DMS53 (cell line): ENCODE data around the gene LRPPRC.
A peak's percentile ranks its signal among the peaks of the same experiment; 100 is the strongest.

Experiments used
- DNase-seq: peaks from one replicate; lab custom pipeline; 2025; lab: John Stamatoyannopoulos, UW

Gene LRPPRC

DNA sequence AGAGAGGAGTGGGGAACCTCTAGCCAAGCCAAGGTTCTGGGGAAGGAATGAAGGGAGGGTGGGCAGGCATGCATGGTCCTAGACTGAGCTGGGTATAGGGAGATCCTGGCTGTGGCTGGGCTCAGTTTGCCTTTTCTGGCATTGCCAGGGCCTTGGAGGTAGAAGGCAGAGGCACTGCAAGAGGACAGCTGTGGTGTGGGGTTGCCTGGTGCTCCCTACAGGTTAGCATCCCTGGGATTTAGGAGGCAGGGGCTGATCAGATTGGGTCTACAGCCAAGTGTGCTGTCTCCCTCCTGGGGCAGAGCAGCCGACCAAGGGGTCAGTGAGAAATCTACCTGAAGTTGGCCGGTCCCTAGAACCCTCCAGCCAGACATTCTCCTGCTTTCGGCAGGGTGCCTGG is 141.1 kb downstream of the LRPPRC start:
- no peak for DNase-seq

- no peak for DNase-seq
These were observed 142.4 kb downstream of the LRPPRC start for GRCh38 chr2:43853141-43854081.

DNA sequence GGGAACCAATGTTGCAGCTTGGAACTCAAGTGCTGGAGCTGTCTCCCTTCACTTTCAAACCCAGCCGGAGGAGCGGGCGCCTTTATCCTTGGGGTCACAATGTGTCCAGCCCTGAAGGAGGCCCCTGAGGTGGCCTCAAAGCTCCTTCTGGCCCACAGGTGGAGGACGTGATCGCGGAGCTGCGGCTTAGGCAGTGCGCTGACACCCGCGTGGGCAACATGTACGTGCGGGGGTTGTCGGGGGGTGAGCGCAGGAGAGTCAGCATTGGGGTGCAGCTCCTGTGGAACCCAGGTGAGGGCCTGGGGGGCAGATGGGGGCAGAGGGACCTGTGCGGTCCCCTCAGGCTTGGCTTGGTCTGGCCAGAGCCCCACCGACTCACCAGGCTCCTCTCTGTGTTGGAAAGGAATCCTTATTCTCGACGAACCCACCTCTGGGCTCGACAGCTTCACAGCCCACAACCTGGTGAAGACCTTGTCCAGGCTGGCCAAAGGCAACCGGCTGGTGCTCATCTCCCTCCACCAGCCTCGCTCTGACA is 143.5 kb downstream of the LRPPRC start:
- no peak for DNase-seq

DNA sequence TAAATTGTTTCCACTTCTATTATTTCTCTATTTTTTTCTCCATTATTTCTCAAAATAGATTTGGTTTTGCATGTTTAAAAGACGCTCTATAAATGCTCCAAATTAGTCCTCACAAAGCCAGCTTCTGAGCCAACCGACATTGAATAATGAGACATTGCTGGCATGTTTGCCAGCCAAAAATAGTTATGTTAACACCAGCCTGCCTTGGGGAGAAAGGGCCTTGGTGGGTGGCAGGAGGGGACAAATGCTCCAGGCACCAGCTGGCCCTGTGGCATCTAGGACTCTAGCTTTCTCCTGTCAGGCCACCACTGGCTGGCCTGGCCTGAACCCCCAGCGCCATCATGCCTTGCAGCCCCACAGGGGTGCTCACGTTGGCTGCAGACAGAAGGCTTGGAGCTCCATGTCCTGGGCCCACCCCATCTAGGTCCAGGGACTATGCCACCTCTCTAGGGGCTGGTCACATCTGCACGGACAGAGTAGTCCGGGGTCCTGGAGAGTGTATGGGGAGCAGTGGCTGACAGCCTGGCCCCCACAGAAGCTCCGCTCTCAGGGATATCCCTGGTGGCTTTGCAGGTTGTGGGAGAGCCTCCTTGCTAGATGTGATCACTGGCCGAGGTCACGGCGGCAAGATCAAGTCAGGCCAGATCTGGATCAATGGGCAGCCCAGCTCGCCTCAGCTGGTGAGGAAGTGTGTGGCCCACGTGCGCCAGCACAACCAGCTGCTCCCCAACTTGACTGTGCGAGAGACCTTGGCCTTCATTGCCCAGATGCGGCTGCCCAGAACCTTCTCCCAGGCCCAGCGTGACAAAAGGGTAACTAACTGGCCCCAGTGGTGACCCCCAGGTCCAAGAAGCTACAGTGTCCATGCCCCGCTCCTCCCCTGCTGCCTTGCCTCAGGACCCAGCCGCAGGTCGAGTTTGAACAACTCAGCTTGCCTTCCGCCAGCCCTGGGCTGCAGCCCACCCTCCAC is 144.5 kb downstream of the LRPPRC start:
- no peak for DNase-seq

GRCh38 chr2:43848214-43848613 is 147.6 kb downstream of the LRPPRC start:
- peak; percentile 73 for DNase-seq

DNA sequence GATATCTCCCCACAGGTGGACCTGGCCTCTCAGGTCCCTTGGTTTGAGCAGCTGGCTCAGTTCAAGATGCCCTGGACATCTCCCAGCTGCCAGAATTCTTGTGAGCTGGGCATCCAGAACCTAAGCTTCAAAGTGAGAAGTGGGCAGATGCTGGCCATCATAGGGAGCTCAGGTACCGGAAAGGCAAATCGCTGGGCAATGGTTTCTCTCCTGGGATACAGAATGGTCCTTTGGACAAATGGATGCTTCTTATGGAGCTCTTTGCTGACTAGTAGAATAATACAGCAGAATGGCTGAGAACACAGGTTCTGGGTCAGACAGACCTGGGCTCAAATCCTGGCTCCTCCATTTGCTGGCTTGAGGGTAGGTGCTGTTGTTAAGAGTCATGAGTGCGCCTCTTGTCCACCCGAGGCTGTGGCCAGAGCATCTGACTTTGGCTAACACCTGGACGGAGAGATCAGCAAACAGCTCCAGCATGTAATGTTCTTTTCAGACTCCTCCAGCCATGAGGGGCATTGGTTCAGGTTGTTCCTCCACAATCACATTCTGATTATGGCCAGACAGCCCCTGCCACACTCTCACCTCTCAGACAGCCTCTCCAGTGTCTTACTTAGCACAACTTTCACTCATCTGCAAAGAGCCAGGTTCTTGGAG is 149.5 kb downstream of the LRPPRC start:
- DNase-seq, result no peak

- DNase-seq, result no peak
These were observed 150.6 kb downstream of the LRPPRC start for GRCh38 chr2:43845181-43845580.

GRCh38 chr2:43842866-43843226 is 152.9 kb downstream of the LRPPRC start:
- DNase-seq, result no peak

DNA sequence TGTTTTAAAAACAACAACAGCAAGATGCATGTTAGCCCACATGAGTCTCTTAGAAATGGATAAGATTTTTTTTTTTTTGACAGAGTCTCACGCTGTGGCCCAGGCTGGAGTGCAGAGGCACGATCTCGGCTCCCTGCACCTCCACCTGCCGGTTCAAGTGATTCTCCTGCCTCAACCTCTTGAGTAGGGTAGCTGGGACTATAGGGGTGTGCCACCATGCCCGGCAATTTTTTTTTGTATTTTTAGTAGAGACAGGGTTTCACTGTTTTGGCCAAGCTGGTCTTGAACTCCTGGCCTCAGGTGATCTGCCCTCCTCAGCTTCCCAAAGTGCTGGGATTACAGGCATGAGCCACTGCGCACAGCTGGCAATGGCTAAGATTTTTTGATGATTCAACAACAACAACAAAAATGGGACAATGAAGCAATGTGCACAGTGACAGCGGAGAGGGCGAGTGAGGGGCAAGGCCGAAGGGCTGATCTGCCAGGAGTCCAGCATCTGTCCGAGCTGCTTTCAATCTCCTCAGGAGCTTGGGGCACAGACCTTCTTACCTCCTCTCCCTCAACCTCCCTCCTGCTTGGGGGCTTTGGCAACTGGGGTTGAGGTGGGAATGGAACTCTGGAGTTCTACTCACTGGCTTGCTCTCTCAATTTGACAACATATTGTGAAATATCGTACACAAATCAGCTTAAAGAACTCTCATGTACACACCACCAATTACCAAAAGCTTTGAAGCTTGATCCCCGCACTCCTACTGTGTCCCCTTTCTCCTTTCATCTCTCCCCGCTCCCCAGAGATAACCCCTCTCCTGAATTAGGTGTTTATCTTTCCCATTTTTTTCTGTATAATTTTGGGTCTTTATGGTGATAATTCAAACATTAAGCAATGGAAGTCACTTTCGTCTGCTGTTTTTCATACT is 153.6 kb downstream of the LRPPRC start:
- DNase-seq, result no peak

DNA sequence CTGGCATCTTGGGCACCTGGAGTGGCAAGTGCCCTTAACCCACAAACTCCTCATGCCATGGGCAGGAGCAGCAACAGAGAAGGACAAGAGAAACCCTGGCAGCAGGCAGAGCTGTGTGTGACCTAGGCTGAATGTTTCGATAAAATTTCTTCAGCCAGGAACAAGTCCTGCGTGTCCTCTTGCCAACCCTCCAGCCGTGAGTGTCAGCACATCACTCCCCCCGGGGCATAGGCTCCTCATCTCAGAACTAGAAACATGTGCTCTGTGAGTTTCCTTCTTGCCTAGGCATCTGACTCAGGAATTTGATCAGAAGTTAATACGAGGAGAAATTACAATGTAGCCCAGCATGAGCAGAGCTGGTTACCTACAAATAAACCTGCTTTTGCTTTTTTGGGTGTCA is 154.8 kb downstream of the LRPPRC start:
- no peak for DNase-seq

GRCh38 chr2:43839776-43840564 is 155.8 kb downstream of the LRPPRC start:
- DNase-seq, result no peak

GRCh38 chr2:43838560-43839267 is 157.1 kb downstream of the LRPPRC start, which contains the start of the genes ABCG5 and ABCG8:
ABCG5 (minus strand) TSS chr2:43838839; CDS start chr2:43838679, 160 bp downstream.
ABCG8 (plus strand) TSS chr2:43838971; CDS start chr2:43839054, 83 bp downstream.
- no peak for DNase-seq

GRCh38 chr2:43837831-43838559 is 157.8 kb downstream of the LRPPRC start:
- DNase-seq, result no peak

DNA sequence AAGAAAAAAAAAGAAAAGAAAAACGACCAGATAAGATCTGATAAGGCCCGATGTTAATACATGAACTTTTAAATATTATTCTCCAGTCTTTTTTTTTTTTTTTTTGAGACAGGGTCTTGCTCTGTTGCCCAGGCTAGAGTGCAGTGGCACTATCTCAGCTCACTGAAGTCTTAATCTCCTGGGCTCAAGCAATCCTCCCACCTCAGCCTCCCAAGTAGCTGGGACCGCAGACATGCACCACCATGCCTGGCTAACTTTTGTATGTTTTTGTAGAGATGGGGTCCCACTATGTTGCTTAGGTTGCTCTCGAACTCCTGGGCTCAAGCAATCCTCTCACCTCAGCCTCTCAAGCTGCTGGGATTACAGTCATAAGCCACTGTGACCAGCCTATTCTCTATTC is 158.8 kb downstream of the LRPPRC start:
- DNase-seq, result no peak
